ENCODE data around the gene IFITM5.
A peak's percentile ranks its signal among the peaks of the same experiment; 100 is the strongest.
"Not testable (repeated sequence)": the region's sequence is repeated elsewhere in the genome, so short reads cannot be mapped to it uniquely, and the experiment has no call there.

IFITM5 gene

GRCh38 chr11:282171-282570 lies 17.2 kb downstream of the IFITM5 start:
- no peak for DNase-seq

GRCh38 chr11:281486-282161 lies 17.7 kb downstream of the IFITM5 start:
- peak; percentile 38 for DNase-seq

DNA sequence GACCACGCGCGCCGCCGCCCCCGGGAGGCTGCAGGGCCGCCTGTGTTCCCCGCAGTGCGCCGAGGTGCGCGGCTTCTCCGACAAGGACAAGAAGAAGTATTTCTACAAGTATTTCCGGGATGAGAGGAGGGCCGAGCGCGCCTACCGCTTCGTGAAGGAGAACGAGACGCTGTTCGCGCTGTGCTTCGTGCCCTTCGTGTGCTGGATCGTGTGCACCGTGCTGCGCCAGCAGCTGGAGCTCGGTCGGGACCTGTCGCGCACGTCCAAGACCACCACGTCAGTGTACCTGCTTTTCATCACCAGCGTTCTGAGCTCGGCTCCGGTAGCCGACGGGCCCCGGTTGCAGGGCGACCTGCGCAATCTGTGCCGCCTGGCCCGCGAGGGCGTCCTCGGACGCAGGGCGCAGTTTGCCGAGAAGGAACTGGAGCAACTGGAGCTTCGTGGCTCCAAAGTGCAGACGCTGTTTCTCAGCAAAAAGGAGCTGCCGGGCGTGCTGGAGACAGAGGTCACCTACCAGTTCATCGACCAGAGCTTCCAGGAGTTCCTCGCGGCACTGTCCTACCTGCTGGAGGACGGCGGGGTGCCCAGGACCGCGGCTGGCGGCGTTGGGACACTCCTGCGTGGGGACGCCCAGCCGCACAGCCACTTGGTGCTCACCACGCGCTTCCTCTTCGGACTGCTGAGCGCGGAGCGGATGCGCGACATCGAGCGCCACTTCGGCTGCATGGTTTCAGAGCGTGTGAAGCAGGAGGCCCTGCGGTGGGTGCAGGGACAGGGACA lies 18.4 kb downstream of the IFITM5 start:
- DNase-seq: no peak

DNA sequence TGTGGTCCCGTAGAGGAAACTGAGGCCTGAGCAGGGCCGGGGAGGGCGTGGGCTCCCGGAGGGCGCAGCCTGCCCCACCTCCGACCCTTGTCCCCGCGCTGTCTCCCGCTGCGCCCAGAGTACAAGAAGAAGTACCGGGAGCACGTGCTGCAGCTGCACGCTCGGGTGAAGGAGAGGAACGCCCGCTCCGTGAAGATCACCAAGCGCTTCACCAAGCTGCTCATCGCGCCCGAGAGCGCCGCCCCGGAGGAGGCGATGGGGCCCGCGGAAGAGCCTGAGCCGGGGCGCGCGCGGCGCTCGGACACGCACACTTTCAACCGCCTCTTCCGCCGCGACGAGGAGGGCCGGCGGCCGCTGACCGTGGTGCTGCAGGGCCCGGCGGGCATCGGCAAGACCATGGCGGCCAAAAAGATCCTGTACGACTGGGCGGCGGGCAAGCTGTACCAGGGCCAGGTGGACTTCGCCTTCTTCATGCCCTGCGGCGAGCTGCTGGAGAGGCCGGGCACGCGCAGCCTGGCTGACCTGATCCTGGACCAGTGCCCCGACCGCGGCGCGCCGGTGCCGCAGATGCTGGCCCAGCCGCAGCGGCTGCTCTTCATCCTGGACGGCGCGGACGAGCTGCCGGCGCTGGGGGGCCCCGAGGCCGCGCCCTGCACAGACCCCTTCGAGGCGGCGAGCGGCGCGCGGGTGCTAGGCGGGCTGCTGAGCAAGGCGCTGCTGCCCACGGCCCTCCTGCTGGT lies 19.2 kb downstream of the IFITM5 start:
- no peak for DNase-seq

- DNase-seq: no peak
Measured at GRCh38 chr11:279040-279965, 20.0 kb downstream of the IFITM5 start.

- no peak for DNase-seq
Measured at GRCh38 chr11:278001-278951, 21.1 kb downstream of the IFITM5 start, which contains the start of gene NLRP6. Gene NLRP6 (plus strand): TSS chr11:278407. CDS start chr11:278570, 163 bp downstream.

GRCh38 chr11:276219-276618 lies 23.1 kb downstream of the IFITM5 start:
- no peak for DNase-seq

DNA sequence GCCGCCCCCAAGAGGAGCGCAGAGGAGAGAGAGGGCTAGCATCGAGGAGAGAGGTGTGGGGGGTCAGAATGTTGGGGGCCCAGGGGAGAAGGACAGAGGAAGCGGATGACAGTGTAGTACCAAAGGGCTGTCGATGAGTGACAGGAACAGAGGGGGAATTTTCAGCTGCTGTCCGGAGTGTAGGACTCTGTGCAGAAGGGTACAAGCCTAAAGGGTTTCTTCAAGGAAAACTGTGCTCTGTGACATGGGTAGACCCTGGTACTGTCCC lies 26.5 kb downstream of the IFITM5 start:
- no peak for DNase-seq

GRCh38 chr11:272195-272930 lies 27.0 kb downstream of the IFITM5 start:
- no peak for DNase-seq

DNA sequence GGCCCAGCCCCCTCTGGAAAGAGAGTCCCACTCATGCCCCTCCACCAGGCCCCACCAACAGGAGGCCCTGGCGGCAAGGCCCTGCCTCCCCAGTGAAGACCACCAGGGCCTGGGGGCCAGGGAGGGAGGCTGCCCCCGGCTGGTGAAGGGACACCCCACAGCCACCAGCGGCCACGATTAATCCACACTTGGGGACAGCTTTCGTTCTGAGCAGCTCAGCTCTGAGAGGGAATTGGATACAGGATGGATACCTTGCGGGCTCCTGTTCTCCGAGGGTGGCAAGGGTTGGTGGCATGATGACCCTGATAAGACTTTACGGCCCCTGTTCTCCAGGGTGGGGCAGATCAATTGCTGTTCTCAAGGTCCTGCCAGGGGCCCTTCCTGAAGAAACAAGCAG lies 28.0 kb downstream of the IFITM5 start:
- DNase-seq: no peak

- DNase-seq: no peak
Measured at GRCh38 chr11:270451-271318, 28.6 kb downstream of the IFITM5 start.

- no peak for DNase-seq
Measured at GRCh38 chr11:269146-269890, 30.0 kb downstream of the IFITM5 start.

DNA sequence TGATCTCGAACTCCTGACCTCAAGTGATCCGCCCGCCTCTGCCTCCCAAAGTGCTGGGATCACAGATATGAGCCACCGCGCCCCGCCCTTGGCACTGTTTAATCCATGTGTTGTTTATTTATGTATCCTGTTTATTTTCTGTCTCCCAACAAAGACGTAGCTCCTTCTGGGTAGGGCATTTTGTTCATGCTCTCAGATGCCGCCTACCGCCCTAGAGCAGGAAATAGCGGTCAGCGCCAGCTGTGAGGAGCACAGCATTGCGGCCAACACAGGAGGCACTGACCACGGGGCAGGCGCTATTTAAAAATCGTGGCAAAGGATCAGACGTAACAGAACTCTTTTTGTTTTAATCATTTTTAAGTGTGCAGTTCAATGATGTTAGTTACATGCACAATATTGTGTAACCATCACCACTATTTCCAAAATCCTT lies 30.6 kb downstream of the IFITM5 start:
- not testable (repeated sequence) for DNase-seq

DNA sequence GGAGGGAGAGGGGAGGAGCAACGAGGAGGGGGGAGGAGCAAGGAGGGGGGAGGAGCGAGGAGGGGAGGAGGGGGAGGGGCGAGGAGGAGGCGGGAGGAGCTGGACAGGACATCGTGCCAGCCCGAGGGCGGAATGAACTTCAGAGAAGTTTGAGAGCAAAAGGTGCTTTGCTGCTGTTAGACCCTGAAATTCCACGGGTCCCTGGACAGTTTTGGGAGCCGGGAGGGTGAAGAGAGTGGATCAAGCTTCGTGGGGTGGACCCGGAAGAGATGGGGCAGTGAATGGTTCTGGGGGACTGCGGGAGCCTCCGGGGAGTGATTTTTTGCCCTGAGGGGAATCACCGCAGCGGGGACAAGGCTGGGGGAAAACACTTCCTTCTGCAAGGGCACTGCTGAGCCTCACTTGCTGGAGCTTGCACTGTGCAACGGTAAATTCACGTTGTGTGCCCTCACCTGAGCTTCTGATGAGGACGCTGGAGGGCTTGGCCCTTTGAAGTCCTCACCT lies 31.8 kb downstream of the IFITM5 start:
- no peak for DNase-seq

DNA sequence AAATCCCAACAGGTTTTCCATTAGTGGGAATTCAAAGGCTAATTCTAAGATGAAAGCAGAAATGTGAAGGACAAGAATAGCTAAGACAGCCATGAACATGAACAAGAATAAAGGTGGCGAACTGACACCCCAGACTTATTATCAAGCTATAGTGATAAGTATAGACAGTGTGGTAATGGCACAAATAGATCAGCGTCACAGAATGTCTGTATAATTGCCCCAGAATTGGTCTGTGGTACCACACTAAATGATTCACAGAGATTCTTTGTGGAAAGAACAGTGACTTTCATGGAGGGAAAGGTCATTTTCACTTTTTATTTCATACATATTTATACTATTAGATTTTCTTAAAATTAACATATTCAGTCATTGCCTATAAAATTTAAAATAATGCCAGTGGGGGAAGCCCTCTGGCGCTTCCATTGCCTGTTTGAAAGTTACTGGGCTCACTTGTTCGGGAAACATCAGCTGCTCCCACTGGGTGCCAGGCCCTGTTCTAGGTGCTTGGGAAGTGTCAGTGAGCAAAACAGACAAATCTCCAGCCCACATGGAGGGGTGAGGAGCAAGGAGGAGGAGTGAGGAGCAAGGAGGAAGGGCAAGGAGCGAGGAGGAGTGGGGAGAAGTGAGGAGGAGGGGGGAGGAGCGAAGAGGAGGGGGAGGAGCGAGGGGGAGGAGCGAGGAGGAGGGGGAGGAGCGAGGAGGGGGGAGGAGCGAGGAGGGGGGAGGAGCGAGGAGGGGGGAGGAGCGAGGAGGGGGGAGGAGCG lies 32.5 kb downstream of the IFITM5 start:
- no peak for DNase-seq

DNA sequence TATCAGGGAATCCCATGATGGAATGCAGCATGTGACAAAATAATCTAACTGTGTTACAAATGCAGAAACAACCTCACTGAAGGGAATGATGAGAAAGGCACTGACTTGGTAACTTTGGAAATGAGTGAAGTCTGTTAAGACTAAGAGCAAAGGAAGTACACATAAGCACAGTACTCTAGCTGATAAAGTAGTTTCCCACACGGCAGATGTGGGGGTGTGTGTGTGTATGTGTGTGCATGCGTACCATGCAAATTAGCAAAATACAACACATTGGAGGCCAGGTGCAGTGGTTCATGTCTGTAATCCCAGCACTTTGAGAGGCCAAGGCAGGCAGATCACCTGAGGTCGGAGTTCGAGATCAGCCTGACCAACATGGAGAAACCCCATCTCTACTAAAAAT lies 37.7 kb downstream of the IFITM5 start:
- DNase-seq: no peak

DNA sequence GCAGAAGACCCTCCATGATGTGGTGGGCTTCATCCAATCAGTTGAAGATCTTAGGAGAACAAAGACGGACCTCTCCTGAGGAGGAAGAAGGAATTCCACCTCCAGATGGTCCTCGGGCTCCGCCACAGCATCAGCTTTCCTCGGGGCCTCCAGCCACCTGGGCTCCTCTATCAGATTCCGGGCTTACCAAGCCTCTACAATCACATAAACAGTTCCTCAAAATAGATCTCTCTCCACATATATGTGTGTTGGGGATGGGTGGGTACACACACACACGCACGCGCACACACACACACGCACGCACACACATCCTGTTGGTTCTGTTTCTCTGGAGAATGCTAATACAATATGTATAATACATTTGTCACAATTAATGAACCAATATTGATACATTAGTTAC lies 39.9 kb downstream of the IFITM5 start:
- no peak for DNase-seq
